Hepatocyte (in vitro differentiated cells): ENCODE data around the gene NOP56. TPM values are rescaled to one million over a fixed set of nuclear protein-coding genes. Genes with fewer than 3 reads are reported as not detected.

Source experiments
- DNase-seq: peaks from one replicate; pipeline ENCODE4 v3.0.0-alpha.2; 2016; ENCODE audit warnings: low spot score
- H2AFZ ChIP-seq: fragments of 200-600 bp; sonication (generic); 2 replicates; pipeline ENCODE4 v1.6.0; 2016; ENCODE audit warnings: antibody characterized with exemption, mild to moderate bottlenecking
- H3K27ac ChIP-seq: fragments of 200-600 bp; sonication (generic); 2 replicates; pipeline ENCODE4 v1.5.1; 2016; ENCODE audit warnings: mild to moderate bottlenecking
- H3K27me3 ChIP-seq: fragments of 200-600 bp; sonication (generic); 2 replicates; pipeline ENCODE4 v1.6.1; 2016
- H3K36me3 ChIP-seq: fragments of 200-600 bp; sonication (generic); replicated peaks from 2 replicates; pipeline ENCODE4 v1.5.1; 2016; ENCODE audit warnings: low read depth; ENCODE audit not compliant: insufficient read depth
- H3K4me1 ChIP-seq: fragments of 200-600 bp; sonication (generic); 2 replicates; pipeline ENCODE4 v1.5.1; 2016; ENCODE audit warnings: mild to moderate bottlenecking, moderate library complexity; ENCODE audit not compliant: insufficient read depth
- H3K4me2 ChIP-seq: fragments of 200-600 bp; sonication (generic); 2 replicates; pipeline ENCODE4 v1.6.0; 2016
- H3K4me3 ChIP-seq: fragments of 200-600 bp; sonication (generic); 2 replicates; pipeline ENCODE4 v1.5.1; 2016; ENCODE audit warnings: mild to moderate bottlenecking
- H3K79me2 ChIP-seq: fragments of 200-600 bp; sonication (generic); 2 replicates; pipeline ENCODE4 v1.6.0; 2017; ENCODE audit warnings: mild to moderate bottlenecking
- H3K9me2 ChIP-seq: fragments of 200-600 bp; sonication (generic); replicated peaks from 2 replicates; pipeline ENCODE4 v1.6.0; 2017; ENCODE audit warnings: mild to moderate bottlenecking; ENCODE audit not compliant: insufficient read depth
- H3K9me3 ChIP-seq: fragments of 200-600 bp; sonication (generic); 2 replicates; pipeline ENCODE4 v1.5.1; 2016; ENCODE audit warnings: low read depth, mild to moderate bottlenecking
- H4K20me1 ChIP-seq: fragments of 200-600 bp; sonication (generic); 2 replicates; pipeline ENCODE4 v1.6.0; 2016; ENCODE audit warnings: mild to moderate bottlenecking; ENCODE audit not compliant: insufficient read depth, poor library complexity, severe bottlenecking
- EZH2 ChIP-seq: fragments of 200-600 bp; sonication (generic); IDR thresholded peaks from 2 replicates; pipeline ENCODE4 v1.6.1; 2016; ENCODE audit warnings: antibody characterized with exemption, mild to moderate bottlenecking, borderline replicate concordance
- EZH2phosphoT487 ChIP-seq: fragments of 200-600 bp; sonication (generic); IDR thresholded peaks from one replicate; pipeline ENCODE4 v1.6.1; 2018; ENCODE audit warnings: antibody characterized with exemption, mild to moderate bottlenecking, low read depth, moderate library complexity; ENCODE audit not compliant: unreplicated experiment, severe bottlenecking
- WGBS: methylation state at CpG from one replicate; pipeline ENCODE4 v1.1.6; 2016; ENCODE audit warnings: low lambda C conversion rate; ENCODE audit errors: missing lambda C conversion rate; 5-methylcytosine and 5-hydroxymethylcytosine counted together
- polyA plus RNA-seq: library from polyadenylated mRNA; unstranded; fragments of >200 nt; fragmentation: Nextera tagmentation; extraction: Ambion mirVana; gene quantifications from 2 replicates; pipeline ENCODE4 v1.2.1, GENCODE V29; 2016
- total RNA-seq: library from RNA; depleted of rRNA; stranded (reverse); fragments of >200 nt; gene quantifications from 2 replicates; pipeline ENCODE4 v1.2.3, GENCODE V29; 2014
- TF ChIP-seq, protein P1 (sequence below): fragments of 200-600 bp; sonication (generic); IDR thresholded peaks from 2 replicates; pipeline ENCODE4 v1.5.1; 2016; ENCODE audit warnings: antibody characterized with exemption, mild to moderate bottlenecking; ENCODE audit not compliant: poor library complexity

The NOP56 gene
- total and polyA plus RNA-seq, 2 experiments from 2014 or later = 102 to 192 TPM

- DNase-seq = no peak
- H3K79me2 ChIP-seq = no peaks in the 10 kb centered on the region
- no peak overlapping the region for H3K27ac ChIP-seq
- WGBS = 61% methylated on average over 6 of the region's 6 CpGs
- H3K4me2 ChIP-seq = no peak overlapping the region
- H2AFZ ChIP-seq = no peak overlapping the region
- no peak overlapping the region for H3K4me3 ChIP-seq
- H3K9me3 ChIP-seq = no peaks in the 10 kb centered on the region
- H3K9me2 ChIP-seq = no peaks in the 10 kb centered on the region
- H3K4me1 ChIP-seq = no peaks in the 10 kb centered on the region
- TF ChIP-seq EZH2 (no peak), EZH2phosphoT487 (no peak)
- TF ChIP-seq, protein P1, sequence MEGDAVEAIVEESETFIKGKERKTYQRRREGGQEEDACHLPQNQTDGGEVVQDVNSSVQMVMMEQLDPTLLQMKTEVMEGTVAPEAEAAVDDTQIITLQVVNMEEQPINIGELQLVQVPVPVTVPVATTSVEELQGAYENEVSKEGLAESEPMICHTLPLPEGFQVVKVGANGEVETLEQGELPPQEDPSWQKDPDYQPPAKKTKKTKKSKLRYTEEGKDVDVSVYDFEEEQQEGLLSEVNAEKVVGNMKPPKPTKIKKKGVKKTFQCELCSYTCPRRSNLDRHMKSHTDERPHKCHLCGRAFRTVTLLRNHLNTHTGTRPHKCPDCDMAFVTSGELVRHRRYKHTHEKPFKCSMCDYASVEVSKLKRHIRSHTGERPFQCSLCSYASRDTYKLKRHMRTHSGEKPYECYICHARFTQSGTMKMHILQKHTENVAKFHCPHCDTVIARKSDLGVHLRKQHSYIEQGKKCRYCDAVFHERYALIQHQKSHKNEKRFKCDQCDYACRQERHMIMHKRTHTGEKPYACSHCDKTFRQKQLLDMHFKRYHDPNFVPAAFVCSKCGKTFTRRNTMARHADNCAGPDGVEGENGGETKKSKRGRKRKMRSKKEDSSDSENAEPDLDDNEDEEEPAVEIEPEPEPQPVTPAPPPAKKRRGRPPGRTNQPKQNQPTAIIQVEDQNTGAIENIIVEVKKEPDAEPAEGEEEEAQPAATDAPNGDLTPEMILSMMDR = no peak
- no peaks in the 10 kb centered on the region for H4K20me1 ChIP-seq
- H3K27me3 ChIP-seq = peaks cover 7% of the 10 kb centered on the region
- no peaks in the 10 kb centered on the region for H3K36me3 ChIP-seq
These were observed 41.3 kb upstream of the NOP56 start for GRCh38 chr20:2610941-2611720.

- DNase-seq = no peak
- Histone ChIP-seq H3K36me3 (no peaks in the 10 kb centered on the region), H4K20me1 (no peaks in the 10 kb centered on the region), H2AFZ (no peak overlapping the region), H3K9me2 (no peaks in the 10 kb centered on the region), H3K9me3 (no peaks in the 10 kb centered on the region), H3K4me2 (no peak overlapping the region), H3K79me2 (no peaks in the 10 kb centered on the region), H3K27ac (no peak overlapping the region), H3K4me3 (no peak overlapping the region), H3K27me3 (peaks cover 7% of the 10 kb centered on the region), H3K4me1 (no peaks in the 10 kb centered on the region)
- TF ChIP-seq EZH2phosphoT487 (no peak), EZH2 (no peak)
- TF ChIP-seq, protein P1 = no peak
- 75% methylated on average over 3 of the region's 3 CpGs for WGBS
These were observed 40.4 kb upstream of the NOP56 start for GRCh38 chr20:2612073-2612472.

GRCh38 chr20:2616634-2617033 is 35.8 kb upstream of the NOP56 start:
- 80% methylated on average over 9 of the region's 9 CpGs for WGBS
- no peaks in the 10 kb centered on the region for H3K9me3 ChIP-seq
- H4K20me1 ChIP-seq = no peaks in the 10 kb centered on the region
- DNase-seq = no peak
- H3K9me2 ChIP-seq = no peaks in the 10 kb centered on the region
- H3K36me3 ChIP-seq = no peaks in the 10 kb centered on the region
- no peaks in the 10 kb centered on the region for H3K4me1 ChIP-seq
- no peaks in the 10 kb centered on the region for H3K79me2 ChIP-seq
- H3K27ac ChIP-seq = no peak overlapping the region
- no peak overlapping the region for H2AFZ ChIP-seq
- H3K4me2 ChIP-seq = no peak overlapping the region
- TF ChIP-seq EZH2 = no peak
- no peak for TF ChIP-seq EZH2phosphoT487
- TF ChIP-seq, protein P1 = no peak
- peaks cover 7% of the 10 kb centered on the region for H3K27me3 ChIP-seq
- H3K4me3 ChIP-seq = no peak overlapping the region
